Muscle of back (tissue), 11 donors: ENCODE results near the gene BMP7. TPM values are rescaled to one million over a fixed set of nuclear protein-coding genes. Genes with fewer than 3 reads are reported as not detected.
A peak's percentile ranks its signal among the peaks of the same experiment; 100 is the strongest.
"Not testable (repeated sequence)": the region's sequence is repeated elsewhere in the genome, so short reads cannot be mapped to it uniquely, and the experiment has no call there.

ENCODE experiments used
- DNase-seq, 3 donors: peaks; one replicate each; pipeline versions ENCODE4 v3.0.0 to v3.0.0-alpha.2; 2013
- polyA plus RNA-seq, 10 donors: library from polyadenylated mRNA; unstranded; fragments of 120-200 nt; gene quantifications; one replicate each; pipeline ENCODE4 v1.2.1, GENCODE V29; 2013; ENCODE audit not compliant: insufficient read length in 10 of 10

Gene BMP7
- polyA plus RNA-seq, 10 donors: 2.7 to 12.5 (median 3.5) TPM

- no peak for DNase-seq
Measured at GRCh38 chr20:57251949-57252348, 14.5 kb downstream of the BMP7 start.

- no peak for DNase-seq
Measured at GRCh38 chr20:57251344-57251743, 15.1 kb downstream of the BMP7 start.

- DNase-seq: no peak
Measured at GRCh38 chr20:57250607-57251343, 15.7 kb downstream of the BMP7 start.

GRCh38 chr20:57249772-57250171, 16.7 kb downstream of the BMP7 start:
- no peak for DNase-seq

GRCh38 chr20:57249073-57249472, 17.4 kb downstream of the BMP7 start:
- DNase-seq: no peak

GRCh38 chr20:57248132-57248797, 18.2 kb downstream of the BMP7 start:
- DNase-seq: no peak

- no peak for DNase-seq
Measured at GRCh38 chr20:57247292-57247965, 19.0 kb downstream of the BMP7 start.

- no peak for DNase-seq
Measured at GRCh38 chr20:57245997-57246396, 20.4 kb downstream of the BMP7 start.

- DNase-seq: no peak
Measured at GRCh38 chr20:57244627-57245214, 21.7 kb downstream of the BMP7 start.

- DNase-seq: no peak
Measured at GRCh38 chr20:57244221-57244585, 22.2 kb downstream of the BMP7 start.

- DNase-seq: no peak
Measured at GRCh38 chr20:57243480-57244220, 22.8 kb downstream of the BMP7 start.

GRCh38 chr20:57242414-57242813, 24.0 kb downstream of the BMP7 start:
- DNase-seq: no peak

- DNase-seq: no peak
Measured at GRCh38 chr20:57241363-57241991, 25.0 kb downstream of the BMP7 start.

GRCh38 chr20:57240581-57241362, 25.7 kb downstream of the BMP7 start:
- no peak for DNase-seq

- not testable (repeated sequence) for DNase-seq
Measured at GRCh38 chr20:57239725-57240124, 26.7 kb downstream of the BMP7 start.

GRCh38 chr20:57239324-57239723, 27.1 kb downstream of the BMP7 start:
- not testable (repeated sequence) for DNase-seq

- DNase-seq: no peak
Measured at GRCh38 chr20:57238089-57238488, 28.4 kb downstream of the BMP7 start.

- DNase-seq: no peak
Measured at GRCh38 chr20:57237585-57237953, 28.9 kb downstream of the BMP7 start.

- peak in 1 of 3 donors; percentile 48 for DNase-seq
Measured at GRCh38 chr20:57236813-57237584, 29.4 kb downstream of the BMP7 start.
